Choroid plexus epithelial cell (primary cell): ENCODE results near the gene DBNL.
"Not testable (repeated sequence)": the region's sequence is repeated elsewhere in the genome, so short reads cannot be mapped to it uniquely, and the experiment has no call there.

Source experiments
- DNase-seq: peaks from one replicate; pipeline ENCODE4 v3.0.0-alpha.2; 2010; ENCODE audit warnings: low read depth
- H3K4me3 ChIP-seq: 2 replicates; pipeline ENCODE4 v1.5.1; 2011; ENCODE audit warnings: low read depth, mild to moderate bottlenecking, control low read depth, low read length, moderate library complexity
- CTCF ChIP-seq: conservative IDR thresholded peaks from 2 replicates; pipeline ENCODE4 v1.5.1; 2011; ENCODE audit warnings: low read depth, mild to moderate bottlenecking, control low read depth, inconsistent platforms, low read length, moderate library complexity

DBNL gene

GRCh38 chr7:44038553-44038952, 5.9 kb upstream of the DBNL start:
- H3K4me3 ChIP-seq, DNase-seq: not testable (repeated sequence)

- H3K4me3 ChIP-seq = peak overlapping the region; percentile 46
- peak; percentile 54 for DNase-seq
Measured at GRCh38 chr7:44038961-44039558, 5.4 kb upstream of the DBNL start.

- DNase-seq, H3K4me3 ChIP-seq: not testable (repeated sequence)
Measured at GRCh38 chr7:44039800-44040492, 4.6 kb upstream of the DBNL start.

GRCh38 chr7:44040493-44040891, 4.0 kb upstream of the DBNL start:
- not testable (repeated sequence) for DNase-seq
- H3K4me3 ChIP-seq = peak overlapping the region; percentile 36

- DNase-seq = no peak
- no peak for TF ChIP-seq CTCF
- no peak overlapping the region for H3K4me3 ChIP-seq
Measured at GRCh38 chr7:44042221-44042620, 2.3 kb upstream of the DBNL start.

- no peak for TF ChIP-seq CTCF
- DNase-seq = no peak
- peak overlapping the region; percentile 95 for H3K4me3 ChIP-seq
Measured at GRCh38 chr7:44043902-44044301, 600 bp upstream of the DBNL start.

- no peak for TF ChIP-seq CTCF
- DNase-seq = no peak
- peak overlapping the region; percentile 95 for H3K4me3 ChIP-seq
Measured at GRCh38 chr7:44045226-44046014, 918 bp downstream of the DBNL start.

- no peak for TF ChIP-seq CTCF
- no peak overlapping the region for H3K4me3 ChIP-seq
- no peak for DNase-seq
Measured at GRCh38 chr7:44046321-44047061, 2.0 kb downstream of the DBNL start.
